Hematopoietic multipotent progenitor cell treated with erythropoietin and hydrocortisone succinate and interleukin-3 and kit ligand, for 8 days (in vitro differentiated cells): ENCODE measurements around the gene CSRNP2.
A peak's percentile ranks its signal among the peaks of the same experiment; 100 is the strongest.
"Not testable (repeated sequence)": the region's sequence is repeated elsewhere in the genome, so short reads cannot be mapped to it uniquely, and the experiment has no call there.

Source experiments
- DNase-seq: peaks from one replicate; pipeline ENCODE4 v3.0.0-alpha.2; 2015

CSRNP2 gene

GRCh38 chr12:51083126-51083833, at the start of gene CSRNP2:
Gene CSRNP2 (minus strand): TSS chr12:51083596. CDS start chr12:51076561, 7,035 bp downstream.
- DNase-seq, result peak; percentile 93

- no peak for DNase-seq
These were observed 49.3 kb upstream of the CSRNP2 start for GRCh38 chr12:51132693-51133092.

- no peak for DNase-seq
These were observed 48.5 kb upstream of the CSRNP2 start for GRCh38 chr12:51131745-51132521.

- DNase-seq, result no peak
These were observed 45.5 kb upstream of the CSRNP2 start for GRCh38 chr12:51128919-51129318.

- DNase-seq, result no peak
These were observed 43.8 kb upstream of the CSRNP2 start for GRCh38 chr12:51127050-51127729.

GRCh38 chr12:51126297-51126696, 42.9 kb upstream of the CSRNP2 start:
- no peak for DNase-seq

- DNase-seq, result no peak
These were observed 41.1 kb upstream of the CSRNP2 start for GRCh38 chr12:51124504-51124903.

- no peak for DNase-seq
These were observed 39.4 kb upstream of the CSRNP2 start for GRCh38 chr12:51122844-51123243.

- no peak for DNase-seq
These were observed 35.3 kb upstream of the CSRNP2 start for GRCh38 chr12:51118706-51119105.

- no peak for DNase-seq
These were observed 32.1 kb upstream of the CSRNP2 start for GRCh38 chr12:51115533-51115932.

GRCh38 chr12:51108136-51108535, 24.7 kb upstream of the CSRNP2 start:
- DNase-seq, result no peak

GRCh38 chr12:51103977-51104376, 20.6 kb upstream of the CSRNP2 start:
- no peak for DNase-seq

- DNase-seq, result no peak
These were observed 15.2 kb upstream of the CSRNP2 start for GRCh38 chr12:51098611-51099010.

- no peak for DNase-seq
These were observed 7.4 kb upstream of the CSRNP2 start for GRCh38 chr12:51090705-51091229.

- DNase-seq, result no peak
These were observed 4.4 kb upstream of the CSRNP2 start for GRCh38 chr12:51087818-51088217.

- no peak for DNase-seq
These were observed 3.5 kb upstream of the CSRNP2 start for GRCh38 chr12:51086933-51087332.

GRCh38 chr12:51085757-51086156, 2.4 kb upstream of the CSRNP2 start:
- DNase-seq, result no peak

- no peak for DNase-seq
These were observed 753 bp downstream of the CSRNP2 start for GRCh38 chr12:51082561-51083125.

GRCh38 chr12:51081421-51081820, 2.0 kb downstream of the CSRNP2 start:
- DNase-seq, result no peak

- DNase-seq, result no peak
These were observed 3.3 kb downstream of the CSRNP2 start for GRCh38 chr12:51080136-51080535.

GRCh38 chr12:51078866-51079265, 4.5 kb downstream of the CSRNP2 start:
- not testable (repeated sequence) for DNase-seq

- DNase-seq, result not testable (repeated sequence)
These were observed 5.0 kb downstream of the CSRNP2 start for GRCh38 chr12:51078346-51078745.

GRCh38 chr12:51077930-51078329, 5.5 kb downstream of the CSRNP2 start:
- no peak for DNase-seq
